AG04449 (cell line): Measurements from ENCODE around the gene HCAR3.

ENCODE experiments used
- CTCF ChIA-PET: fragments of 350-600 bp; formaldehyde crosslinking; extraction: SDS; loops from one replicate; lab custom pipeline; 2021; ENCODE audit warnings: antibody characterized with exemption; lab: Yijun Ruan, JAX
- POLR2A ChIA-PET: fragments of 400-600, 350-600 bp; formaldehyde crosslinking; extraction: SDS; loops from one replicate; lab custom pipeline; 2020; ENCODE audit warnings: antibody characterized with exemption, inconsistent platforms; lab: Yijun Ruan, JAX
- DNase-seq: peaks from one replicate; pipeline ENCODE4 v3.0.0-alpha.2; 2010; ENCODE audit warnings: low read depth, low spot score
- H3K4me3 ChIP-seq: 2 replicates; pipeline ENCODE4 v1.5.1; 2011; ENCODE audit warnings: low read depth, mild to moderate bottlenecking, control low read depth, low read length
- CTCF ChIP-seq: IDR thresholded peaks from one replicate; pipeline ENCODE4 v1.5.1; 2011; ENCODE audit warnings: mild to moderate bottlenecking, moderate library complexity, low read length, control low read depth, inconsistent platforms; ENCODE audit not compliant: insufficient read depth; ENCODE audit errors: missing control alignments

HCAR3 gene

GRCh38 chr12:122749569-122750332 is 33.1 kb upstream of the HCAR3 start:
- POLR2A ChIA-PET = no interaction called here
- TF ChIP-seq CTCF = no peak
- CTCF ChIA-PET = interaction anchor here (1.1 to 1.6 kb wide), 2 partner anchors 110 to 112 kb away, joined by 4 to 14 read pairs; no protein-coding TSS in a partner anchor
- no peak overlapping the region for H3K4me3 ChIP-seq
- DNase-seq = no peak

- DNase-seq = no peak
- H3K4me3 ChIP-seq = no peak overlapping the region
- CTCF ChIA-PET = interaction anchor here (1.2 kb wide), 1 partner anchor 109 kb away, joined by 4 read pairs; no protein-coding TSS in a partner anchor
- POLR2A ChIA-PET = no interaction called here
- TF ChIP-seq CTCF = no peak
These were observed 30.9 kb upstream of the HCAR3 start for GRCh38 chr12:122747224-122748135.

- TF ChIP-seq CTCF = no peak
- ChIA-PET POLR2A (no interaction called here), CTCF (no interaction called here)
- DNase-seq = no peak
- no peak overlapping the region for H3K4me3 ChIP-seq
These were observed 27.4 kb upstream of the HCAR3 start for GRCh38 chr12:122743895-122744525.

- POLR2A ChIA-PET = no interaction called here
- DNase-seq = no peak
- CTCF ChIA-PET = no interaction called here
These were observed 23.7 kb upstream of the HCAR3 start for GRCh38 chr12:122740351-122740750.

GRCh38 chr12:122738571-122738970 is 22.0 kb upstream of the HCAR3 start:
- no peak for TF ChIP-seq CTCF
- ChIA-PET CTCF (interaction anchor here (1.0 kb wide), 1 partner anchor 55 kb away, joined by 3 read pairs; no protein-coding TSS in a partner anchor), POLR2A (no interaction called here)
- DNase-seq = no peak
- H3K4me3 ChIP-seq = no peak overlapping the region

More at GRCh38 chr12:122740351-122740750, 23.7 kb upstream of the HCAR3 start:
- H3K4me3 ChIP-seq = no peak overlapping the region
- TF ChIP-seq CTCF = no peak
